Sigmoid colon (tissue), 4 donors: ENCODE measurements around the gene COMMD9.
"Not testable (repeated sequence)": the region's sequence is repeated elsewhere in the genome, so short reads cannot be mapped to it uniquely, and the experiment has no call there.

ENCODE experiments used
- CTCF ChIP-seq, 4 experiments: fragments of 450-650 bp in 3 of 4; fragments of 200-600 bp in 1 of 4; IDR thresholded peaks; one replicate each; pipeline ENCODE4 v1.5.1; 2016 to 2019; ENCODE audit warnings: antibody characterized with exemption in 4 of 4, mild to moderate bottlenecking in 3 of 4, moderate library complexity in 2 of 4
- EP300 ChIP-seq, 4 donors: sonication (generic); formaldehyde crosslinking; IDR thresholded peaks; one replicate each; pipeline ENCODE4 v1.6.1; 2017; ENCODE audit warnings: antibody characterized with exemption in 4 of 4
- POLR2A ChIP-seq, 2 donors: fragments of 450-650 bp; IDR thresholded peaks; one replicate each; pipeline ENCODE4 v1.6.1; 2016; ENCODE audit warnings: antibody characterized with exemption in 2 of 2, mild to moderate bottlenecking in 2 of 2, moderate library complexity in 2 of 2
- POLR2AphosphoS5 ChIP-seq, 4 donors: sonication (generic); formaldehyde crosslinking; IDR thresholded peaks; one replicate each; pipeline ENCODE4 v1.6.1; 2017; ENCODE audit warnings: antibody characterized with exemption in 4 of 4

GRCh38 chr11:36325403-36325802 is 36.2 kb upstream of the COMMD9 start:
- TF ChIP-seq POLR2AphosphoS5, CTCF, POLR2A, EP300 (IDR thresholded peaks at IDR 0.05): not testable (repeated sequence)
